Common myeloid progenitor, CD34-positive (primary cell): ENCODE measurements around the gene FEV.

Source experiments
- CTCF ChIA-PET: fragments of 350-600 bp; sonication (Branson Sonifier 250); formaldehyde crosslinking; loops from one replicate; lab custom pipeline; 2021; ENCODE audit warnings: antibody characterized with exemption; lab: Charles Lee
- POLR2A ChIA-PET: fragments of 350-600 bp; sonication (Branson Sonifier 250); formaldehyde crosslinking; loops from one replicate; lab custom pipeline; 2021; ENCODE audit warnings: antibody characterized with exemption; lab: Charles Lee
- DNase-seq, 3 donors: peaks; one replicate each; pipeline versions ENCODE4 v3.0.0 to v3.0.0-alpha.2; 2013
- H3K27ac ChIP-seq, 2 experiments: 1 replicate in 1 of 2; 2 replicates in 1 of 2; pipeline ENCODE4 v1.7.0; 2013; ENCODE audit warnings: inconsistent platforms in 2 of 2, low read length in 2 of 2, mild to moderate bottlenecking in 2 of 2, low read depth in 1 of 2, moderate library complexity in 1 of 2; ENCODE audit not compliant: severe bottlenecking in 2 of 2, insufficient read depth in 1 of 2, poor library complexity in 1 of 2
- H3K27me3 ChIP-seq, 5 experiments: replicated peaks in 2 of 5; 1 replicate in 3 of 5; 2 replicates in 2 of 5; pipeline versions ENCODE4 v1.6.1 to v1.7.0; 2013; ENCODE audit warnings: low read length in 4 of 5, mild to moderate bottlenecking in 2 of 5, moderate library complexity in 2 of 5, inconsistent platforms in 1 of 5; ENCODE audit not compliant: insufficient read depth in 5 of 5, control insufficient read depth in 4 of 5
- H3K36me3 ChIP-seq, 4 experiments: 1 replicate in 2 of 4; 2 replicates in 2 of 4; pipeline versions ENCODE4 v1.6.1 to v1.7.0; 2013; ENCODE audit warnings: low read length in 3 of 4, control low read depth in 1 of 4, mild to moderate bottlenecking in 1 of 4; ENCODE audit not compliant: control insufficient read depth in 4 of 4, insufficient read depth in 4 of 4
- H3K4me1 ChIP-seq, 4 experiments: 1 replicate in 3 of 4; 2 replicates in 1 of 4; pipeline versions ENCODE4 v1.6.1 to v1.7.1; 2013; ENCODE audit warnings: low read length in 3 of 4, mild to moderate bottlenecking in 3 of 4, control low read depth in 1 of 4, inconsistent platforms in 1 of 4, moderate library complexity in 1 of 4; ENCODE audit not compliant: control insufficient read depth in 4 of 4, insufficient read depth in 4 of 4; ENCODE audit errors: control extremely low read depth in 1 of 4
- H3K4me3 ChIP-seq, 7 experiments: 1 replicate in 4 of 7; 2 replicates in 3 of 7; pipeline versions ENCODE4 v1.5.1 to v1.7.0; 2013; ENCODE audit warnings: mild to moderate bottlenecking in 7 of 7, low read length in 6 of 7, moderate library complexity in 6 of 7, inconsistent platforms in 2 of 7, low read depth in 2 of 7, control low read depth in 1 of 7; ENCODE audit not compliant: insufficient read depth in 4 of 7, control insufficient read depth in 1 of 7; ENCODE audit errors: extremely low read depth in 1 of 7
- H3K9me3 ChIP-seq, 5 experiments: 1 replicate in 4 of 5; 2 replicates in 1 of 5; pipeline versions ENCODE4 v1.6.1 to v1.7.1; 2013; ENCODE audit warnings: low read length in 4 of 5, mild to moderate bottlenecking in 2 of 5, inconsistent platforms in 1 of 5, low read depth in 1 of 5, moderate library complexity in 1 of 5; ENCODE audit not compliant: control insufficient read depth in 4 of 5, insufficient read depth in 2 of 5; ENCODE audit errors: control extremely low read depth in 1 of 5
- WGBS: methylation state at CpG from one replicate; pipeline ENCODE4 v1.1.5; 2013; ENCODE audit not compliant: insufficient coverage; 5-methylcytosine and 5-hydroxymethylcytosine counted together

Gene FEV

DNA sequence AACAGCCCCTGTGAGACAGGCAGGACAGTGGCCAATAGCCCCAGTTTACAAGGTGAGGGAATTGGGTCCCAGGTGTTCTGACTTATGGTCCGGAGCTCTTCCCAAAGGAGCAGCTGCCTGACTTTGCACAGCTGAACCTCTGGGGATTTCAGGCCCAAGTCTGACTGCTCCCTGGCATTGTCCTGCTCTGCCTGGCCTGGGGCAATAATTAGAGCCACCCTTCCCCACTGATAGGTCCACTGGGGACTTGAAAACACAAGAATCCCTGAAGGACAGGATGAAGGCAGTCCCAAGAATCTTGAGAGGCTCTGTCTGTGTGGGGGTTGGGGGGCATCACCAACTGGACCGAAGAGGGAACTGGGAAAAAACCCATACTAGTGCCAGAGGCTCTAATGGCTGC, 3.7 kb upstream of the FEV start:
- peaks cover 0 to 100% (median 59%) of the 10 kb centered on the region in 5 experiments for H3K27me3 ChIP-seq
- no peaks in the 10 kb centered on the region for H3K9me3 ChIP-seq
- H3K27ac ChIP-seq = no peak overlapping the region
- H3K36me3 ChIP-seq = no peaks in the 10 kb centered on the region
- ChIA-PET POLR2A (no interaction called here), CTCF (interaction anchor here (0.7 to 3.4 kb wide), 6 partner anchors 8 to 143 kb away, joined by 3 to 17 read pairs (median 5); no protein-coding TSS in a partner anchor)
- H3K4me3 ChIP-seq = no peak overlapping the region
- WGBS = 31% methylated on average over 2 of the region's 2 CpGs
- peaks cover 0 to 31% (median 18%) of the 10 kb centered on the region in 4 experiments for H3K4me1 ChIP-seq
- DNase-seq = no peak

DNA sequence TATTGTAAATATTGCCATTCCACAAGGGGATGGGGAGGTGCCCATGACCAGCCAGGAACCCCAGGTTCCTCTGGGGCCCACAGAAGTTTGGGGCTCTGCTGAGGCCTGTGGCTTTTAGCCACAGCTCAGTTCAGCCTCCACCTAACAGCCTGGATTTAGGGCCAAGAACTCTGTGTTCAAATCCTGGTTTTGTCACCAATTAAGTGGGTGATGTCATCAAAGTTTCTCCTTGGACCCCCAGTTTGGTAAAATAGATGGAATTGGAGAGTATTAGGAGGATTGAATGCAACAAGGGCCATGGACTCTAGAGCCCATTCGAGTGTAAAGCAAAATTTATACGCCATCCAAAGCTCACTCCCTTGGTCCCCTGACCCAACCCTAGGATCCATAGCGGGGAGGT, 3.2 kb upstream of the FEV start:
- H3K4me3 ChIP-seq = no peak overlapping the region
- peaks cover 0 to 100% (median 63%) of the 10 kb centered on the region in 5 experiments for H3K27me3 ChIP-seq
- POLR2A ChIA-PET = no interaction called here
- H3K9me3 ChIP-seq = no peaks in the 10 kb centered on the region
- WGBS = 92% methylated on average over 2 of the region's 3 CpGs
- DNase-seq = no peak
- CTCF ChIA-PET = interaction anchor here (1.0 to 3.4 kb wide), 4 partner anchors 8 to 143 kb away, joined by 3 to 17 read pairs (median 9); no protein-coding TSS in a partner anchor
- no peak overlapping the region for H3K27ac ChIP-seq
- no peaks in the 10 kb centered on the region for H3K36me3 ChIP-seq
- peaks cover 0 to 28% (median 14%) of the 10 kb centered on the region in 4 experiments for H3K4me1 ChIP-seq

DNA sequence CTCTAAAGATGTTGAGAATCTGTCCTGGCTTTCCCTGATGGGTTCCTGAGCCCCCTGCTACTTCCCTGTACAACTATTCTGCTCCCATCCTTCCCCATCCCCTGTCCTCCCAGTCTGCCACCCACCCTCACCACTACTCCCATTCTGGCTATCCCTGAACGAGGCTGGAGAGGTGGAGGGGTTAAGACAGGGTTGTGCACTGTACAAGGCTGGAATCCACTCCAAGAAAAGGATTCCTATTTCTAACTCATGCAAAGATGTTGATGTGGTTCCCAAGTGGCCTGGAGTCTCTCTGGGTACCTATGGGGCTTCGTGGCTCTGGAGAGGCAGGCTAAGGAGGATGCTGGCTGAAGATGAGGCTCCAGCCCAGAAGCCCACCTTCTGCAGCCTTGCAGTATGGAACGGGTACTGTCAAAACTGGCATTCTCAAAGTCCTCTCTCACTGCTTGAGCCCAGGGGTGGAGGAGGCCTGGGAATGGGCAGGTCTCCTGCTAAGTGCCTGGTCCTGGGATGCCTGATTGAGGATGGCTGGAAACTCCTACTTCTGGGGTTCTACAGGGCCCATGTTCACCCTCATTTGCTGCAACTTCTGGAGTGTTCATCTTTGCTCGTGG, 1.3 kb upstream of the FEV start:
- WGBS = 88% methylated on average over 2 of the region's 4 CpGs
- Histone ChIP-seq H3K27me3 (peaks cover 0 to 100% (median 59%) of the 10 kb centered on the region in 5 experiments), H3K4me3 (no peak overlapping the region), H3K4me1 (peaks cover 0 to 38% (median 20%) of the 10 kb centered on the region in 4 experiments), H3K36me3 (no peaks in the 10 kb centered on the region), H3K9me3 (no peaks in the 10 kb centered on the region), H3K27ac (no peak overlapping the region)
- ChIA-PET CTCF (no interaction called here), POLR2A (no interaction called here)
- DNase-seq = no peak

DNA sequence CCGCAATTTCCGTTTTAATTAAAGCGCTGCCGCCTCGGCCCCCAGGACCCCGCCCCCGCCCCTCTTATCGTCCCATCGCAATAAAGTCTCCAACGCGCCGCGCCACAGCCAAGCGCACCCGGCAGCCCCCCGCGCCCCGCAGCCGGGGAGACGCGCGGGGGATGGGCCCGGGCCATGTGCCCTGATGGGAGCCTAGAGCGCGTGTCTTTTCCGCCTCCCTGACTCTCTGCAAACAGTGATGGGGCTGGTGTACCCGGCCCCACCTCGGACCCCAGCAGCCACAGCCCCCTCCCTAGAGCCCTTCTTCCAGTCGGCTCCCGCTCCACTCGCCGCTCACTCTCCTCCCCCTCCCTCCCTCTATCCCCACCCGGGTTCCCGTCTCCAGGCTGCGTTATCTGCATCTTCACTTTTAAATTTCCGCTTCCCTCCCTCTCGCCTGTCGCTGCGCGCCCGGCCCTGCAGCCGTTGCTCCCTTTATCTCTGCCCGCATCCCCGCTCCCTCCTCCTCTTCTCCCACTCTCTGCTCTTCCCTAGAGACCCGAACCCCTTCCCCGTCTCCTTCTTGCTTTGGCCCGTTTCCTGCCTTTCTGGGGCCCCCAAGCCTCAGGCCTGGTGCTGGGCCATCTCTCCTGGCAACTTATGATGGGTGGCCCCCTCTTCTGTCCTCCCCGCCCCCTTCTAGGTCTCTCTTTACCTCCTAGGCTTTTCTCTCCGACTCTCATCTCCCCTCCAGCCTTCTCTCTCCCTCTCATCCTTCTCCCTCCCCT, 524 bp upstream of the FEV start:
- peaks cover 0 to 99% (median 57%) of the 10 kb centered on the region in 5 experiments for H3K27me3 ChIP-seq
- H3K27ac ChIP-seq = no peak overlapping the region
- POLR2A ChIA-PET = interaction anchor here (1.2 kb wide), 1 partner anchor 10 kb away, joined by 3 read pairs; no protein-coding TSS in a partner anchor
- WGBS = 2% methylated on average over 38 of the region's 49 CpGs
- H3K36me3 ChIP-seq = no peaks in the 10 kb centered on the region
- no peaks in the 10 kb centered on the region for H3K9me3 ChIP-seq
- CTCF ChIA-PET = interaction anchor here (1.3 to 5.6 kb wide), 2 partner anchors 10 to 109 kb away, joined by 7 to 27 read pairs; no protein-coding TSS in a partner anchor
- peaks cover 0 to 44% (median 25%) of the 10 kb centered on the region in 4 experiments for H3K4me1 ChIP-seq
- H3K4me3 ChIP-seq = peak overlapping the region in 3 of 7 experiments; percentile 2 to 26 (median 26)
- no peak for DNase-seq

DNA sequence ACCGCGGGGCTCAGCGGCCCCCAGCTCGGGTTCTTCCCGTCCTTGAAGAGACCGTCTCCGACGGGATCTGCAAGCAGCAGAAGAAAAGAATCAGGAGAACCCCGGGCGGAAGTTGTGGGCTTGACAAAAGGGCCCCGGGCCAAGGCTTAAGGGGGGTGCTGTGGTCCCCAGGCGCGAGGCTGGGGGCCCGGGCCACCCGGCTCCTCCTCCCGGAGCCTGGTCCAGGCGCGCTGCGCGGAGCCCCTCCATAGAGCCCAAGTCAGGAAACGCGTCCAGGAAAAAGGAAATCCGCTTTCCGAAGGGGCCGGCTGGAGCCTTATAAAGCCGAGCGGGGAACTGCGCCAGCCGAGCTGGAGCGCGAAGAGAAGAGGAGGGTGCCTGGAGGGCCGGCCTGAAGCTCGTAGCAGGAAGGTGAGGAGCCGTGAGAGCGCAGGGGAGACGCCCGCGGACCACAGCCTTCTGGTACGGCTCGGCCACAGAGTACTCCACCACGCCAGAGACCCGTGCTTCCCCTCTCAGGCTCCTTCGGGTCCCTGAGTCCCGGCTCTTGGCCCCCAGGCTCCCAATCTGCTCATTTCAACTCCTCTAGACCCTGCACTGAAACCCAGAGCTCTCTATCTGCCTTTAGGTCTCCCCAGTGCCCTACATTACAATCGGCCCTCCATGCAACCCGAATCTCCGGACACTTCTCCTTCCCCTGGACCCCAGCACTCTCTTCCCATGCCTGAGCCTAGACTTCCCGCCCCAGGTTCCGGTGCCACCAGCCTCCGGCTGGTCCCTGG, 554 bp downstream of the FEV start:
- Histone ChIP-seq H3K27me3 (peaks cover 0 to 96% (median 51%) of the 10 kb centered on the region in 5 experiments), H3K4me1 (peaks cover 0 to 50% (median 27%) of the 10 kb centered on the region in 4 experiments), H3K36me3 (no peaks in the 10 kb centered on the region), H3K27ac (no peak overlapping the region), H3K9me3 (no peaks in the 10 kb centered on the region), H3K4me3 (peak overlapping the region in 4 of 7 experiments; percentile 11 to 52 (median 39))
- WGBS = under 1% methylated on average over 46 of the region's 50 CpGs
- ChIA-PET POLR2A (interaction anchor here (1.2 kb wide), 1 partner anchor 9 kb away, joined by 3 read pairs; no protein-coding TSS in a partner anchor), CTCF (interaction anchor here (1.3 to 5.6 kb wide), 2 partner anchors 11 to 108 kb away, joined by 7 to 27 read pairs; no protein-coding TSS in a partner anchor)
- peak; percentile 28 to 55 (median 51) for DNase-seq

DNA sequence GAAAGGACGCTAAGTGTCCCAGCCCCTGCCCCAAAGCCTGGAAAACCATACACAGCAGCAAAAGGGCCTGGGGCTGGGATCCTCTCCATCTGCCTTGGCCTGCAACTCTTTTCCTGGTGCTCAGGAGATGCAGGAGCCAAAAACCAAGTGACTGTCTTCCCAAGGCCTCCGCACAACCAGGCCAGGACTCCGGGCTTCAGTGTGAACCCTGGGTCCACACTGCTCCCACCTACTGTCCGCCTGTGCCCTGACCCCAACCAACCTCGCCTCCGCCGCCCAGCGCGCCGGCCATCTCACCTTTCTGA, 1.1 kb downstream of the FEV start:
- DNase-seq = no peak
- ChIA-PET CTCF (interaction anchor here (1.3 to 5.6 kb wide), 4 partner anchors 11 to 108 kb away, joined by 7 to 48 read pairs (median 22); partner anchors contain the start of gene CRYBA2), POLR2A (interaction anchor here (1.2 kb wide), 1 partner anchor 8 kb away, joined by 3 read pairs; no protein-coding TSS in a partner anchor)
- Histone ChIP-seq H3K27ac (no peak overlapping the region), H3K36me3 (no peaks in the 10 kb centered on the region), H3K9me3 (no peaks in the 10 kb centered on the region), H3K4me1 (peaks cover 0 to 50% (median 27%) of the 10 kb centered on the region in 4 experiments), H3K27me3 (peaks cover 0 to 93% (median 47%) of the 10 kb centered on the region in 5 experiments), H3K4me3 (peak overlapping the region in 3 of 7 experiments; percentile 36 to 52 (median 42))
- WGBS = 10% methylated on average over 7 of the region's 10 CpGs
